IPS-18c (cell line): ENCODE data around the gene RPL10.

Experiments used
- H3K4me3 ChIP-seq: 2 replicates; pipeline ENCODE4 v1.7.0; 2013; ENCODE audit warnings: low read depth, mild to moderate bottlenecking, low read length, moderate library complexity; ENCODE audit not compliant: insufficient read depth
- H3K9me3 ChIP-seq: one replicate; pipeline ENCODE4 v1.6.1; 2013; ENCODE audit warnings: mild to moderate bottlenecking, low read length, moderate library complexity; ENCODE audit not compliant: control insufficient read depth, insufficient read depth

RPL10 gene

GRCh38 chrX:154371017-154371788 lies 27.0 kb upstream of the RPL10 start:
- peaks cover 26% of the 10 kb centered on the region for H3K9me3 ChIP-seq

GRCh38 chrX:154371789-154372300 lies 26.3 kb upstream of the RPL10 start:
- Histone ChIP-seq H3K9me3 (peaks cover 26% of the 10 kb centered on the region), H3K4me3 (peak overlapping the region; percentile 44)

More at GRCh38 chrX:154371017-154371788, 27.0 kb upstream of the RPL10 start:
- H3K4me3 ChIP-seq, result peak overlapping the region; percentile 76

- Histone ChIP-seq H3K4me3 (no peak overlapping the region), H3K9me3 (peaks cover 23% of the 10 kb centered on the region)
Measured at GRCh38 chrX:154372612-154373022, 25.6 kb upstream of the RPL10 start.

GRCh38 chrX:154373340-154374306 lies 24.6 kb upstream of the RPL10 start:
- Histone ChIP-seq H3K9me3 (peaks cover 27% of the 10 kb centered on the region), H3K4me3 (peak overlapping the region; percentile 28; the same call in 1 of the 2 replicates)

- H3K4me3 ChIP-seq, result peak within 1 kb of the TSS; percentile 28
- peaks cover 25% of the 10 kb centered on the region for H3K9me3 ChIP-seq
Measured at GRCh38 chrX:154374313-154375155, 23.6 kb upstream of the RPL10 start, which contains the start of gene FLNA. FLNA (minus strand) TSS chrX:154374634; CDS start chrX:154371245, 3,389 bp downstream.

DNA sequence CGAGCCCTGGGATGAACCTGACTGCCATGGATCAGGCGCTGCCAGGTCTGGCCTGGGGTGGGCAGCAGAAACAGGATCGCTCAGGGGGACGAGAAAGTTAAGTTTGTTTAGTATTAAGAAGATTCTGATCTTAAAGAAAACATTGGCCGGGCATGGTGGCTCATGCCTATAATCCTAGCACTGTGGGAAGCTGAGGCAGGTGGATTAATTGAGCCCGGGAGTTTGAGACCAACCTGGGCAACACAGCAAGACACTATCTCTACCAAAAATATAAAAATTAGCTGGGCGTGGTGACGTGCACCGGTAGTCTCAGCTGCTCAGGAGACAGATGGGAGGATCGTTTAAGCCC lies 23.0 kb upstream of the RPL10 start:
- Histone ChIP-seq H3K4me3 (peak overlapping the region; percentile 24; the same call in 1 of the 2 replicates), H3K9me3 (peaks cover 21% of the 10 kb centered on the region)

- Histone ChIP-seq H3K4me3 (no peak overlapping the region), H3K9me3 (peaks cover 17% of the 10 kb centered on the region)
Measured at GRCh38 chrX:154376774-154377173, 21.4 kb upstream of the RPL10 start.

DNA sequence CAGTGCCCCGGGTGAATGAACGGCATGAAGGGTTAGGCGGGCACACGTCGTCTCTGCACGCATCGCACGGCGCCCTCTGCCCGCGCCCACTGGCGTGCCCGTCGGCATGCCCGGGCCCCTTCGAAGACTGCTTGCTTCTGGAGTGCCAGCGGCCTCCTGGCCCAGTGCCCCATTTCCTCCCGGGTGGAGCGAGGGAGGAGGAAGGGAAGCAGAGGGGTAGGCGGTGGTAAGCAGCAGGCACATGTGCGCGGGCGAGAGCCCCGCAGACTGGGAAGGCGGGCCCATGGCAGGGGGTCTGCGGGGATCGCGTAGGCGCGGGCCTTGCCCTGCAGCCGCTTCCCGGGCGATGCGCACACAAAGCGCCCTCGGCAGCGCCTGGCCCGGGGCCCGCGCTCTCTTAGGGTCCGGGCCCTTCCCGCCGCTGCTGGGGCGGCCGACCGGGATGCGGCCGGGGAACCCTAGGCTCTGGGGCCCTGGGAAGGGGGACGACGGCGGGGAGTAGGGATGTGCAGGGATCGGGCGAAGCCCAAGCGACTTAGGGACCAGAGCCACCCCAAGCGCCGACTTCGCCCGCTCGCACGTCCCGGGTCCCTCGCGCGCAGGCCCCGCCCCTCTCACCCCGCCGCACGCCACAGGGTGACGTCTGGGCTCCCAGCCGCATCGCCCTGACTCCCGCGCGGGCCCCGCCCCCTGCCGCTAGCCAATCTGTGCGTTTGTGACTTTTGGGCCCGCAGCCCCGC lies 19.9 kb upstream of the RPL10 start:
- Histone ChIP-seq H3K9me3 (peaks cover 13% of the 10 kb centered on the region), H3K4me3 (peak overlapping the region; percentile 44)

- H3K4me3 ChIP-seq, result peak within 1 kb of the TSS; percentile 69
- H3K9me3 ChIP-seq, result peaks cover 6% of the 10 kb centered on the region
Measured at GRCh38 chrX:154378799-154379568, 19.2 kb upstream of the RPL10 start, which contains the start of gene EMD. EMD (plus strand) TSS chrX:154379295; CDS start chrX:154379485, 190 bp downstream.

DNA sequence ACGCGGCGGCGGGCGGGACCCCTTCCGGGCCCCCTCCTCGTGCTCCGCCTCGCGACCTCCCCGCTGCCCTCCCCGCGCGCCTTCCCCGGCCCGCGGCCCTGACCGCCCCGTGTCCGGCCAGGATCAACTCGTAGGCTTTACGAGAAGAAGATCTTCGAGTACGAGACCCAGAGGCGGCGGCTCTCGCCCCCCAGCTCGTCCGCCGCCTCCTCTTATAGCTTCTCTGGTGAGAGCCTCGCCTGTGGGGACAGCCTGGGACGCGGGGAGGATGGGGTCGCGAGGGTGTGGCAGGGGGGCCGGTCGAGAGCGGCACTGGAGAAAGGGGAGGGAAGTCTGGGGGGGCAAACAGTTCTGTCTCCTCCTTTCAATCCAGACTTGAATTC lies 18.6 kb upstream of the RPL10 start:
- H3K4me3 ChIP-seq, result peak overlapping the region; percentile 69
- peaks cover 4% of the 10 kb centered on the region for H3K9me3 ChIP-seq

GRCh38 chrX:154380153-154380552 lies 18.0 kb upstream of the RPL10 start:
- peaks cover 4% of the 10 kb centered on the region for H3K9me3 ChIP-seq
- H3K4me3 ChIP-seq, result peak overlapping the region; percentile 69

GRCh38 chrX:154380787-154381186 lies 17.4 kb upstream of the RPL10 start:
- peaks cover 4% of the 10 kb centered on the region for H3K9me3 ChIP-seq
- peak overlapping the region; percentile 69 for H3K4me3 ChIP-seq

DNA sequence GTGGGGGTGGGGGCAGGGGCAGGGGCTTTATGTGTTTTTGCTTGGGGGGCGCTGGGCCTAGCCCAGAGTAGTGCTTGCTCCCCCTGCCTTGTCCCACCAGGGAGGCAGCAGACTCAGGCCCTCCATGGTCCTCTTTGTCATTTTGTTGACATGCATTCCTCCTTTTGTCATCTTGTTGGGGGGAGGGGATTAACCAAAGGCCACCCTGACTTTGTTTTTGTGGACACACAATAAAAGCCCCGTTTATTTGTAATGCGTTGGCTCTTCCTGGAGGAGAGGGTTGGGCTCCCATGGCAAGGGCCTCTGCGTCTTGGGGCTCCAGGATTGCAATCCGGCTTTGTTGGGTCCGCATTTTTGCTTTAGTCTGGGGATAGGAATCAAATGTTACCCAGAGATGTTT lies 16.9 kb upstream of the RPL10 start:
- H3K4me3 ChIP-seq, result 0 out of 2 replicates have a peak overlapping the region, but pooled peaks have one; percentile 11

DNA sequence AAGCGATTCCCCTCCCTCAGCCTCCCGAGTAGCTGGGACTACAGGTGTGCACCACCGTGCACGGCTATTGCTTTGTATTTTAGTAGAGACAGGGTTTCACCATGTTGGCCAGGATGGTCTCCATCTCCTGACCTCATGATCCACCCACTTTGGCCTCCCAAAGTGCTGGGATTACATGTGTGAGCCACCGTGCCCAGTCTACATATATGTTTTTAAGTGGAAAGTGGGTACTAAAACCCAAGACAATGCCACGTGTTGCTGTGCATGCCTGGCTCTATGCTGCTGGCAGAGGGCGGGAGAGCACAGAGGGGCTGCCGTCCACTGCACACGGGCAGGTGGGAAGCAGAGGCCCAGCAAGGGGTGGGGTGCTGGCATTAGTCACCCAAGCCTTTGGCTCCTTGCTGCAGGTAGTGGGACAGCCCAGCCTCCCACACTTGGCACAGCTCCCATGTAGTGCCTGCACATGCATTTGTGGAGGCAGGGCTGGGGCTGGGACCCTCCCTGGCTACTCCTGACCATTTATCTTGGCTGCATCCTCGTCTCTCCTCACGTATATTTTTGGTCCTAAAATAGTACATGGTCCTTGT lies 15.6 kb upstream of the RPL10 start:
- Histone ChIP-seq H3K9me3 (peaks cover 4% of the 10 kb centered on the region), H3K4me3 (no peak overlapping the region)

More for the DNA sequence above, 16.9 kb upstream of the RPL10 start:
- peaks cover 4% of the 10 kb centered on the region for H3K9me3 ChIP-seq
